IPS DF 4.7 (cell line): ENCODE results near the gene FRMPD2.
"Not testable (repeated sequence)": the region's sequence is repeated elsewhere in the genome, so short reads cannot be mapped to it uniquely, and the experiment has no call there.

ENCODE experiments used
- DNase-seq: peaks from one replicate; pipeline ENCODE4 v3.0.0-alpha.2; 2013; ENCODE audit warnings: low spot score; ENCODE audit errors: extremely low read depth

Gene FRMPD2

DNA sequence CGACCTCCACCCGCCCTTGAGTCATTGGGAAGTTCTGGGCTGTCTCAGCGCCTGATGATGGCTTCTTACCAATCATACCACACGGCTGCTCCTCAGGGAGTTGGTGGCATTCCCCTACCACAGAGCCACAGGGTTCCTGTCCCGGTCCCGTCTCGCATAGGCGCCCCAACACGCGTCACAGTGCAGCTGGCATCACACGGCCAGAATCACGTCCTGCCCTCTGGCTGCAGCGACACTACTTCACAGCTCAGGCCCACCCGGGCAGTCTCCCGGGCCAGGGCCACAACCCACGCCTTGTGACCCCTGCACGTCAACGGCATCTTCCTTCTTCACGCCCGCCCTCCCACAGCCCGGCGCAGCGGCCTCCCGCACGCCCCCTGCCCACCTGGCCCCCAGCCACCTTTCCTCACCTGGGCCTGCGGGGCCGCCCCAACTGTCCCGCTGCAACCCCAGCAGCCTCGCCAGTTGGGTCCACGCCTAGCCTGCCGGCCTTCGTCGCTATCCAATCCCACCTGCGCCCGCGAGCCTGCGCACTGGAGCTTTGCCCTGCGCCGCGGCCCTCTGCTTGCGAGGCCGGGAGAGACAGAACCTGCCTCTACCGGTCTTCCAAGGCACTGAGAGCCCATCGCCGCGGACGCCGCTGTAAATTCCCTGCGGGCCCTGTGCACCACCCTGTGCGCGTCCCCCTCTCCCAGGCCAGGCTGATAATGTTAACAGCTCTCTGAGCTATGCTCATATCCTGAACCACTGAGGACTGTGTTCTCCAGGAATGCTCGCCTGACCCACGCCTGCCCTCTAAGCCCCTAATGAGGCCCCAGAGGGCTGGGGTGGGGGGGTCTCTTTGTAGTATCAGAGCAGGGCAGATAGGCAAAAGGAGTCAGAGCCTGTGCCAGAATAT is 134.3 kb downstream of the FRMPD2 start:
- DNase-seq: not testable (repeated sequence)

DNA sequence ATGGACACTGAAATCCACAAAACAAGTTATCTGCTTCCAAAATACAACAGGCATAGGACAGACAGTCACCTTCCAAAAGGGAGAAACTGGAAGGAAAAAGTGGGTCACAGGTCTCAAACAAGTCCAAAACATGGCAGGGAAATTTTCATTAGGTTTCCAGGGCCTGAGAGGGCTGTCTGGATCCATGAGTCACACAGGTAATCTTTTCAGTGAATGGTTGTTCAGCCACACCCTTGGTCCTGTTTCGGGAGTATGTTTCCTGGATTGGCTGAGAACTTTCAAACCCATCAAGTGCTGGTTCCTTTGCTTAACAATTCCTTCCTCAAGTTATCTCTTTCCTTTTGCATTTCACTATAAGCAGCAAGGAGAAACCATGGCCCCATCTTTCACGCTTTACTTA is 145.5 kb downstream of the FRMPD2 start:
- DNase-seq: not testable (repeated sequence)

DNA sequence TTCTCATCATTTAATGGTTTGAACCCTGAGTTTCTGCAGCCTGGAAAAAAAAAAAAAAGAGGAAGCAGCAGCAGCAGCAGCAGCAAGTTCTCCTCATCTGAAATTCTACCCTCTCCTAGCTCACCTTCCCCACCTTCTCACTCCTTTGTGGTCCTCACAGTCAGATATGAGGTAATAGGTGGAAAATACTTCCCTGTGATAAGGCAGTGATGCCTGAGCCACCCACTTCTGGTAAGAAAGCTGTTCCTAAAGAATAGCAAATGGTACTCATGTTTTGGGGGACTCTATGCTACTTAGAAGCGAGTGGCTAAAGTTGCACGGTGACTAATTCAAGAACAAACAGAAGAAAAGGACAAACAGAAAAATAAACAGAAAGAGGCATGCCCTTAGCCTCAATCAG is 148.2 kb downstream of the FRMPD2 start:
- not testable (repeated sequence) for DNase-seq

DNA sequence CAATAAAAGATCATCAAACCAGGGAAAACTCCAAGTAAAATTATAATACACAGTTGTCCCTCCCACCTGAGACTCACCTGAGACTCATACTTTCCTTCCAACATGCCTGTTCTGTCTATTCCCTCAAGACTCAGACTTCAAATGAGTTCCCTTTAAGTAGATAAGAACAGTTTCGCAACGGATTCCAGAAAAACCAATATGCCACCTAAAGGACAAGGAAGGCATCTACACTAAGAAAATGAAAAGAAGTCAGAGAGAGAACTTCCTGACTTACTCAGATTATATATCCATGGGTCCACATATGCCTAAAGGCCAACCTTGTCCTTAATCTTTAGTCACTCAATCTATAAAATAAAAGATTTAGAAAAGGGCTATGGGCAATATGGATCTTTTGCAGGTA is 148.9 kb downstream of the FRMPD2 start:
- DNase-seq: not testable (repeated sequence)

DNA sequence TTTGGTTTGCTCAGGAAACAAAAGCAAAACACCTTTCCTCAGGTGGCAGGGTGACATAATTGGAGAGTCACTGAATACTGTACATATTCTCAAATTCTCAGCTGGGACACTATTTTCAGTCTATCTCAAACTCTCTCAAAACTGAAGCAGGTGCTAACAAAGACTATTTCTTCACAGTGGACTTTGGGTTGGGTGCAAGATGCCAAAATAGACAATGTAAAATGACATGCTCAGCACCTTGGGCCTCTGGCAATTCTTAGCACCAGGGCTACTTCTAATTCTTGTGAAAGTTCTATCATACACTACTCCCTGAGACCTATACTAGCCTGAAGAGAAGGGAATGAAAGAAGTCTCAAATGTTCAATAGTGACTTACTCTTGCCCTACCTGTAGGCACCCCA is 151.9 kb downstream of the FRMPD2 start:
- not testable (repeated sequence) for DNase-seq

DNA sequence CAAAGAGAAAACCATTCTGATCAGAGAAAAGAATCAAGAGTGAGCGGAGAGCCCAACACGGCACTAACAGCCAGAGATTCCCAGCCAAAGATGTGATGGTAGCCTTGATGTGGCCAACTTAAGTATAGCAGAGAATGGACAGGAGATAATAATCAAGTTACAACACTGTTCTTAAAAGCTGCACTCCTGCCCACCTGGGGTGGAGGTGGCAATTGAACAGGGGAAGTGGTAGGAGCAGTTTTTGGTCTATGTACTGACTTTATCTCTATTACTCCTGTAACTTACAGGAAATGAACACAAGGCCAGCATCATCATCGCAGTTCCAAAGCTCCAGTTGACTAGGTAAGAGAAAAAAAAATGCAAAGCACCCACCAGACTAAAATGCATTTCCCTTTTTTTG is 164.2 kb downstream of the FRMPD2 start:
- not testable (repeated sequence) for DNase-seq
